GM12892 (cell line): ENCODE data around the gene PGF.

ENCODE experiments used
- DNase-seq: peaks from one replicate; pipeline ENCODE4 v3.0.0; 2011; ENCODE audit not compliant: insufficient read length
- FAIRE-seq: peaks from 2 replicates; lab custom pipeline; 2011; peaks lifted over from hg19 to GRCh38; lab: Jason Lieb, UNC
- POLR2A ChIP-seq: IDR thresholded peaks from 2 replicates; pipeline ENCODE4 v1.6.1; 2011; ENCODE audit warnings: low read depth, low read length, control low read depth
- POLR2AphosphoS5 ChIP-seq: IDR thresholded peaks from 2 replicates; pipeline ENCODE4 v1.6.1; 2011; ENCODE audit warnings: low read depth, low read length, control low read depth
- TAF1 ChIP-seq: IDR thresholded peaks from 2 replicates; pipeline ENCODE4 v1.6.1; 2011; ENCODE audit warnings: low read depth, mild to moderate bottlenecking, control low read depth, low read length, borderline replicate concordance

Gene PGF

GRCh38 chr14:74977164-74977900, 21.9 kb upstream of the PGF start:
- FAIRE-seq, result no peak
- no peak for DNase-seq
- TF ChIP-seq TAF1 (no peak), POLR2A (no peak), POLR2AphosphoS5 (no peak)

GRCh38 chr14:74976264-74977113, 21.1 kb upstream of the PGF start:
- DNase-seq, result no peak
- no peak for TF ChIP-seq POLR2AphosphoS5
- no peak for FAIRE-seq

DNA sequence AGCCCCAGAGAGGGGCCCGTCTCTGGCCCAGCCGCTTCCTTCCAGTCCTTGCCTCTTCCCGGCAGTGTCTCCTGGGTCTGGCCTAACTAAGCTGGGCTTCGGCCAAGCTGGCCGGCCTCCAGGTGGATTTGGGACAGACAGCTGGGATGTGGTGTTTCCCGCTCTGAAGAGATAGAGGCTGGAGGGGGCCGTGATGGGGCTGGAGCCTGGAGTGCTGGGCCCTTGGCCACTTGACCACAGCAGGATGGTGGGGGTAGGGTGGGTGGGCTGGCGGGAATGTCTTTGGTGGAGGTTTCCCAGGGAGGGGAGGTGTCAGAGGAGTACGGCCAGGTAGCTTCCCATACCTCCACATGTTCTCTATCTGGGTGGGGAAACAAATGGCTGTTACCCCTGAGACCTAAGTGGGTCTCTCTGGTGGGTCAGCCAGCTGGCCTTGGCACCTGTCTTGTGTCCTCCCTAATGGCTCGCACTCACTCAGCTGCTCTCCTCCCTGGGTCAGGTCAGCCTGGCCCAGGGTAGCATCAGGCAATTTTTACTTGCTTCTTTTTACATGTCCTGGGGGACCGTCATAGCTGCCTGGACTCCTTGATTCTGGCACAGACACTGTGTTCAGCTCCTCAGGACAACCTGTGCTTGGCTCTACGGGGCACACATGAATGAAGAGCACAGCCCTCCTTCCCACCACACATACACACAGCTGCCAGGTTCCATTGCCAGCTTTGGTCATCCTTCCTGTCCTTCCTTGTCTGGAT, 19.8 kb upstream of the PGF start:
- no peak for TF ChIP-seq TAF1
- no peak for TF ChIP-seq POLR2AphosphoS5
- no peak for TF ChIP-seq POLR2A
- DNase-seq (no peak), FAIRE-seq (no peak)

DNA sequence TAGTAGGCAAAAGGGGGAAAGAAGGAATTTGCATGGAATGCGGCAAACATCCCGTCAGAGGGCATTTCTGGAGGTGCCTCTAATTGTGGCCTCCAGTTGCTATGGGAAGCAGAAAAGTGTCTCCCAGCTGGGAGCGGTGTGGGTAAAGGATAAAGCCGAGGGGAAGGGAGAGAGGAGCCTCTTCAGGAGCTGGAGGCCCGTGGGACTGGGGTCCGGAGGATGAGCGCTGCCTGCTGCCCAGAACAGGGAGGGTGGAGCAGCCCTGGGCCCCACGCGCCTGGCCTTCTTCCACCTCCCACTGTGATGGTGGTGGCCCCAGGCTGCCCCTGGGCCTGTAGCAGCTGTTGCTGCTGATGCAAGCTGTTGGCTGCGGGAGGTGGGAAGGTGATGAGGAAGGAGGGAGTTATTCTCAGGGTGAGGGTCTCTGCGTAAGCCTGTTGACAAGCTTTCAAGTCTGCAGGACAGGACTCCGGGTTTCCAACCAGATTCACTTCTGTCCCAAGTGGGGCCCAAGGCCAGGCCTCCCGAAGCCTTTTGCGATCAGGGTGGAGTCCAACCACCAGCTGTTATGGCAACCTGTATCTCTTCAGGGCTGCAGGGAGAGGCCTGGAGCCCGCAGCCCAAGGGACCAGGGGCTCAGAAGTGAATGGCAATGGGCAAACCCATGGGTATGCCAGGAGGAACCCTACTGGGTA, 19.1 kb upstream of the PGF start:
- FAIRE-seq (no peak), DNase-seq (no peak)
- no peak for TF ChIP-seq POLR2AphosphoS5

- TF ChIP-seq POLR2AphosphoS5, result no peak
- FAIRE-seq, result no peak
- DNase-seq, result no peak
Measured at GRCh38 chr14:74973905-74974363, 18.5 kb upstream of the PGF start.

DNA sequence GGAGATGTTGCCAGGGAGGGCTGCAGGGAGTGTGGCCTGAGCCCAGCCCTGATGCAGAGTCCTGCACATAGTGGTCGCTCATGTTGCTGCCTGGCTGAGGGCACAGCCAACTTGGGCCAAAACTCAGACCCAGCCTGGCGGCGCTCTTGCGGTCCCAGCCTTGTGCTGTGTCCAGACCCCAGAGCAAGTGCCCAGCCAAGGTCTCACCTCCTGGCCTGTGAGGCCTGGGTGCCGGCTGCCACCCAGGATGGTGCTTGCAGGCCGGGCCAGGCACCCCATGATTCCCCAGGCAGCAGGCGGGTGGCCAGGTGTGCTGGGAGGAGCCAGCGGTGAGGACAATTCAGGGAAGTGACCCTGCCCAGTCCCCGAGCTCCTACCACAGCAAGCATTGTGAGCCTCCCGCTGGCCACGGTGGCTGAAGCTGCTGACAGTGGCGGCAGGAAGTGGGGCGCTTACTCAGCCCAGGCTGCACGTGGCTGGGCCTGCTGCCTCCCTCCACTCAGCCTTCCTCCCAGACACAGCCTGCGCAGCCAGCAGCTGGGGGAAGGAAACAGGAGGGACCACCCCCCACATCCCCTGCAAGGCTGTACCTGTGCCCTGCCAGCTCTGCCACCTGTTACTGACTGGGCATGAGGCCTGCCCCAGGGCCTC, 17.7 kb upstream of the PGF start:
- TF ChIP-seq POLR2AphosphoS5 (no peak), POLR2A (no peak), TAF1 (no peak)
- no peak for DNase-seq
- no peak for FAIRE-seq

DNA sequence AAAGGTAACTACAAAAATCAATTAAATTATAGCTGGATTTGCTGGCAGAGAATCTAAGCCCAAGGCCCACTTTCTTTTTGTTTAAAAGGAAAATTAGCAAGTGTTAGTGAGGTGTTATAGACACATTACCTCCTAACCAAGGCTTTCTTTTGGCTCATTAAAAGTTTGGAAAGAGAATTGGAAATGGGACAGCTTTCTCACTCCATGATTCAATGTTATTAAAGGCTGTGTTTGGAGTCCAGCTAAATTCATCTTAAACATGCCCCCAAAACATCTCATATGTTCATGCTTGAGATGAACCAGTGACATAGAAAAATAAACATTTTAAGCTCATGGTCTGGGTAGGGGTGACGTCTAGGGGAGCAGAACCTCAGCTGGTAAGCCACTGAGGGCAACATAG, 13.4 kb upstream of the PGF start:
- DNase-seq (no peak), FAIRE-seq (no peak)
- no peak for TF ChIP-seq TAF1
- TF ChIP-seq POLR2A, result no peak
- TF ChIP-seq POLR2AphosphoS5, result no peak

DNA sequence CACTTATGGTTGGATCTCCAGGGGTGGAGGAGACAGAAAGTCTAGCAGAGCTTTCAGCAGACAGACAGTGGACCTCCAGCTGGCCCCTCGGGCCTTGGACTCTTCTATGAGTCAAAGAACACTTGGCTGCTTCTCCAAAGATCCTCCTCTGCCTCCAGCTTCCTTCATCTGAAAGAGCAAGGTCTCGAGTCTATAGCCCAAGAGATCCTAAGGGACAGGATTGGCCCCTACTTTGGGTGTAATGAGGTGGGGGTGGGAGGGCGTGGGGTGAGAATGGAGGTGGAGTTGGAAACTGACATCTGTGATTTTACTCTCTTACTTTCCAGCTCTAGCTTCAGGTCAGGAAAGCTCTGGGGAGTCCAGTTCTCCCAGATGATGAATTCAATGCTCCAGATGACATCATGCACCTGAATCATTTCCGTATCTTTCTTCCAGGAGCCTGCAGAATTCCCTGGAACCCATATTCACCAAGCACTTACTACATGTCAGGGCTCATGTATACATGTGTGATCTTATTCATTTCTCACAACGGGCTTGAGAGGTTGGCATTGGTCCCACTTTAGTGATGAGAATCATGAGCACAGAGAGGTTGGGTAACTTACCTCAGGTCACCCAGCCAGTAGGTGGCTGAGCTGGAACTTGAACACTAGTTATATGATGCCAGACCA, 10.2 kb upstream of the PGF start:
- no peak for DNase-seq
- FAIRE-seq, result no peak
- no peak for TF ChIP-seq POLR2A
- TF ChIP-seq TAF1, result no peak
- TF ChIP-seq POLR2AphosphoS5, result no peak

- TF ChIP-seq POLR2AphosphoS5 (no peak), TAF1 (no peak), POLR2A (no peak)
- DNase-seq, result no peak
- no peak for FAIRE-seq
Measured at GRCh38 chr14:74964787-74965485, 9.5 kb upstream of the PGF start.

DNA sequence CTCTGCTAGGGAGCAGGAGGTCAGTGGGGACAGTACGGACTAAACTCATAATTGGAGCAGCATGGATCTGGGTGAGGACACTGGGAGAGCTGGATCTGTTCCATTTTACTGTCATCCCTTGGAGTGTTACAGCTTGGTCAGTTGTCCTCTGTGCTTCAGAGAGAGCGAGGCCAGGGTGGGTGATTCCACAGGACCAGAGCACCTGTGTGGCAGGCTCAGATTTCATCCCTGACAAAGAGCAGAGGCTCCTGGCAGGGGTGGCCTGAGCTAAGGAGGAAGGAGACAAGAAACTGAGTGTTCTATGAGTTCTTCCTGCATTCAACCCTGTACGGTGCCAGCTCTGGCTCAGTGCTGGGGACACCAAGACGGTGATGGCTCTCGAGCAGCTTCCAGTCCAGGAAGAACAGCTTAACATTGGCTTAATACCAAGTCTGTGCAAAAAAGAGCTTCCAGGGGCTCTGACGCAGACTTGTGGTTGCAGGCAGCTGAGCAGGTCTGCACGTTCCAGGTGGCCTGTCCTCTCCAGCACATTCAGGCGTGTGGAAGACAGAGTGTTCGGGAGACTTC, 8.4 kb upstream of the PGF start:
- no peak for FAIRE-seq
- no peak for DNase-seq
- TF ChIP-seq TAF1, result no peak
- TF ChIP-seq POLR2A, result no peak
- TF ChIP-seq POLR2AphosphoS5, result no peak
